Endothelial cell of umbilical vein (primary cell): ENCODE measurements around the gene RPS27. TPM values are rescaled to one million over a fixed set of nuclear protein-coding genes. Genes with fewer than 3 reads are reported as not detected.

Experiments used
- BruUV-seq: library from RNA; stranded (reverse); fragments of 400-500 nt; replicated peaks from 2 replicates; lab custom pipeline; 2021; lab: Mats Ljungman, UMichigan
- CTCF ChIA-PET: fragments of 300-600, 350-600 bp; sonication (Branson Sonifier 250); formaldehyde crosslinking; loops from one replicate; lab custom pipeline; 2021; ENCODE audit warnings: antibody characterized with exemption, inconsistent platforms; lab: Charles Lee
- POLR2A ChIA-PET: fragments of 300-600, 350-600 bp; sonication (Branson Sonifier 250); formaldehyde crosslinking; loops from one replicate; lab custom pipeline; 2021; ENCODE audit warnings: antibody characterized with exemption, inconsistent platforms; lab: Charles Lee
- DNase-seq: peaks from one replicate; pipeline ENCODE4 v3.0.0-alpha.2; 2011; ENCODE audit warnings: low read depth, low spot score
- FAIRE-seq: peaks from 2 replicates; lab custom pipeline; 2011; peaks lifted over from hg19 to GRCh38; lab: Jason Lieb, UNC
- H2AFZ ChIP-seq: 2 replicates; pipeline ENCODE4 v1.6.0; 2012; ENCODE audit warnings: low read depth, low read length, control low read depth, inconsistent platforms
- H3K27ac ChIP-seq: 2 replicates; pipeline ENCODE4 v1.5.1; 2011; ENCODE audit warnings: low read depth, mild to moderate bottlenecking, control low read depth, low read length, moderate library complexity; ENCODE audit not compliant: insufficient read depth
- H3K27me3 ChIP-seq, 2 experiments: 2 replicates each; pipeline versions ENCODE4 v1.6.0 to v1.6.1; 2011; ENCODE audit warnings: low read length in 2 of 2, mixed read lengths in 1 of 2; ENCODE audit not compliant: control insufficient read depth in 2 of 2, insufficient read depth in 2 of 2
- H3K36me3 ChIP-seq, 2 experiments: 2 replicates in 1 of 2; 3 replicates in 1 of 2; pipeline ENCODE4 v1.5.1; 2011; ENCODE audit warnings: low read length in 2 of 2, mild to moderate bottlenecking in 1 of 2, moderate library complexity in 1 of 2; ENCODE audit not compliant: control insufficient read depth in 2 of 2, insufficient read depth in 2 of 2; ENCODE audit errors: extremely low read depth in 1 of 2
- H3K4me1 ChIP-seq: 3 replicates; pipeline ENCODE4 v1.5.1; 2011; ENCODE audit warnings: mild to moderate bottlenecking, low read length; ENCODE audit not compliant: control insufficient read depth, insufficient read depth; ENCODE audit errors: extremely low read depth
- H3K4me2 ChIP-seq: 2 replicates; pipeline ENCODE4 v1.6.1; 2011; ENCODE audit warnings: low read length, control low read depth, mixed read lengths; ENCODE audit not compliant: insufficient read depth
- H3K4me3 ChIP-seq, 3 experiments: fragments of 200-600 bp in 1 of 3; sonication (generic), shearing (Covaris generic) in 1 of 3; replicated peaks in 1 of 3; 2 replicates each; pipeline ENCODE4 v1.5.1; 2011 to 2016; ENCODE audit warnings: control low read depth in 3 of 3, low read length in 3 of 3, mild to moderate bottlenecking in 2 of 3, inconsistent platforms in 1 of 3, low read depth in 1 of 3, moderate library complexity in 1 of 3; ENCODE audit not compliant: insufficient read depth in 1 of 3
- H3K79me2 ChIP-seq: 2 replicates; pipeline ENCODE4 v1.6.0; 2012; ENCODE audit warnings: low read length, inconsistent platforms; ENCODE audit not compliant: control insufficient read depth, insufficient read depth
- H3K9ac ChIP-seq: replicated peaks from 2 replicates; pipeline ENCODE3; 2011; ENCODE audit warnings: low read length, control low read depth; ENCODE audit not compliant: insufficient read depth; ENCODE audit errors: extremely low read depth
- H3K9me1 ChIP-seq: replicated peaks from 3 replicates; pipeline ENCODE4 v1.6.0; 2011; ENCODE audit warnings: mild to moderate bottlenecking, low read length; ENCODE audit not compliant: control insufficient read depth, insufficient read depth; ENCODE audit errors: extremely low read depth
- H3K9me3 ChIP-seq: replicated peaks from 2 replicates; pipeline ENCODE4 v1.5.1; 2012; ENCODE audit warnings: low read length, inconsistent platforms; ENCODE audit not compliant: control insufficient read depth, insufficient read depth
- H4K20me1 ChIP-seq: replicated peaks from 2 replicates; pipeline ENCODE3; 2011; ENCODE audit warnings: mild to moderate bottlenecking, low read length; ENCODE audit not compliant: control insufficient read depth, insufficient read depth; ENCODE audit errors: extremely low read depth
- EZH2 ChIP-seq: IDR thresholded peaks from 2 replicates; pipeline ENCODE4 v1.6.1; 2012; ENCODE audit warnings: borderline replicate concordance, low read depth, mild to moderate bottlenecking, moderate library complexity, low read length, inconsistent platforms; ENCODE audit not compliant: severe bottlenecking
- FOS ChIP-seq: IDR thresholded peaks from 2 replicates; pipeline ENCODE4 v1.6.1; 2011; ENCODE audit warnings: mild to moderate bottlenecking, low read length, moderate library complexity, borderline replicate concordance; ENCODE audit not compliant: insufficient read depth
- GATA2 ChIP-seq: IDR thresholded peaks from 2 replicates; pipeline ENCODE4 v1.7.0; 2011; ENCODE audit warnings: low read depth, mild to moderate bottlenecking, moderate library complexity, mixed read lengths, low read length; ENCODE audit not compliant: insufficient read length, insufficient read depth
- JUN ChIP-seq: IDR thresholded peaks from 2 replicates; pipeline ENCODE4 v1.6.1; 2011; ENCODE audit warnings: borderline replicate concordance, low read depth; ENCODE audit not compliant: insufficient read length, insufficient read depth
- MYC ChIP-seq: IDR thresholded peaks from one replicate; pipeline ENCODE4 v1.6.1; 2011; ENCODE audit warnings: mild to moderate bottlenecking, low read depth, low read length
- POLR2A ChIP-seq: IDR thresholded peaks from 2 replicates; pipeline ENCODE4 v1.6.1; 2012; ENCODE audit warnings: low read depth, mild to moderate bottlenecking, control low read depth, low read length
- POLR2AphosphoS5 ChIP-seq: IDR thresholded peaks from 2 replicates; pipeline ENCODE4 v1.6.1; 2012; ENCODE audit warnings: low read depth, mild to moderate bottlenecking, control low read depth, low read length, moderate library complexity; ENCODE audit not compliant: insufficient read depth
- dilution Hi-C: fragments of 300-500 bp; cut with MboI; formaldehyde crosslinking; loops from one replicate; pipeline ENCODE4 v1.15.0; 2019; ENCODE audit warnings: low sequenced_read_pairs; ENCODE audit not compliant: extremely low pct_ligation_motif_present
- intact Hi-C: fragments of 100-400 bp; cut with micrococcal nuclease; formaldehyde crosslinking; loops from one replicate; pipeline ENCODE4 v1.10.0; 2022
- polyA plus RNA-seq, 4 experiments: library from polyadenylated mRNA; depleted of rRNA in 3 of 4; stranded (reverse) in 3 of 4; unstranded in 1 of 4; fragments of >200 nt; gene quantifications; 2 replicates each; pipeline versions ENCODE4 v1.2.1 to v1.2.3, GENCODE V29; 2011 to 2012; ENCODE audit warnings: missing spikeins in 1 of 4
- total RNA-seq: library from RNA; stranded (reverse); gene quantifications from 2 replicates; pipeline ENCODE4 v1.2.3, GENCODE V29; 2021
- TF ChIP-seq, protein P1 (sequence below): IDR thresholded peaks from 2 replicates; pipeline ENCODE4 v1.6.1; 2011; ENCODE audit not compliant: insufficient read depth, insufficient read length
- TF ChIP-seq, protein P2 (sequence below), 2 donors: IDR thresholded peaks; 1 replicate in 1 of 2; 2 replicates in 1 of 2; pipeline ENCODE4 v1.5.1; 2011; ENCODE audit warnings: low read length in 2 of 2, mild to moderate bottlenecking in 2 of 2, moderate library complexity in 2 of 2, control low read depth in 1 of 2, inconsistent platforms in 1 of 2, low read depth in 1 of 2; ENCODE audit not compliant: insufficient read depth in 1 of 2; ENCODE audit errors: extremely low read depth in 1 of 2

Gene RPS27
- total and polyA plus RNA-seq, 2 donors (not counting 3 experiments of a cell fraction or from before 2014, with no cell fraction given) = 1,120 to 1,521 TPM

DNA sequence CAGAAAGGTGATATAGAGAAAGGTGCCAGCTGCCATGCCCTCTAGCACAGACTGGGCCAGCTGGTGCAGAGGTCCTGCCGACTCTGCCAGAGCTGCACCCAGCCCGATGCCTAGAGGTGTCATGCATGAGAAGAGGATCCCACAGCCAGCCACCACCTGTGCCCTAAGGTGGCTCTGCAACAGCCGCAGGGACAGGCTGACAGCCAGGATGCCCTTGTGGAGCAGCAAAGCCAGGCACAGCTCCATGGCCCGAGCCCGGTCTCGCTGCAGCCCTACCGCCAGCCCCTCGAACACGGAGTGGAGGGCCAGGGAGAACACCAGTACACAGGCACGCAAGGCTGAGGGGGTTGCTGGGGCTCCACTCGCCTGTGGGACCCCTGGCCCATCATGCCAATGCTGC is 30.4 kb upstream of the RPS27 start:
- Histone ChIP-seq H2AFZ (no peak overlapping the region), H3K9me1 (no peaks in the 10 kb centered on the region), H3K4me3 (no peak overlapping the region), H3K27ac (no peak overlapping the region), H4K20me1 (no peaks in the 10 kb centered on the region), H3K36me3 (peaks cover 0 to 8% of the 10 kb centered on the region in 2 experiments), H3K9ac (no peak overlapping the region), H3K4me1 (peaks cover 43% of the 10 kb centered on the region), H3K9me3 (no peaks in the 10 kb centered on the region), H3K4me2 (no peak overlapping the region), H3K79me2 (peaks cover 35% of the 10 kb centered on the region), H3K27me3 (no peaks in the 10 kb centered on the region)
- DNase-seq (no peak), FAIRE-seq (no peak)
- intact Hi-C loops = loop anchor here (5.0 kb wide), 1 partner anchor 78 kb away; no protein-coding TSS in a partner anchor
- ChIA-PET POLR2A (no interaction called here), CTCF (interaction anchor here (4.2 kb wide), 1 partner anchor 14 kb away, joined by 25 read pairs; the partner anchor contains the start of gene DENND4B)
- TF ChIP-seq POLR2A = no peak
- dilution Hi-C loops = no loop called here
- no TSS peak for BruUV-seq

DNA sequence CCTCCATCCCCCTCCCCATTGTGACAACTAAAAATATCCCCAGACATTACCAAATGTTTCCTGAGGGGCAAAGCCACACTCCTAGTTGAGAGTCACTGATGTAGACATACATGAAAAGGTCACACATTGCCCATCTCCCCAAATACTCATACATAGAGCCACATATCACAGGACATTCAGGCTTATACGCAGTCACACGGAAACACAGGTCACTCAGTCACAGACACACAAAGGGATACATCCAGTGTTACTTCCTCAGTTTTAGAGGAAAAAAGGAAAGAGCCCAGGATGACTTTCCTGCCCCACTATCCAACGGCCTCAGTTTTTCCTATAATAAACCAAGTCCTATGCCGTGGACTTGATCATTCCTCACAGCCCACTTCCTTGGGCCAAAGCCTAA is 29.1 kb upstream of the RPS27 start:
- peak overlapping the region; percentile 72 for H3K4me2 ChIP-seq
- H2AFZ ChIP-seq = no peak overlapping the region
- H3K9ac ChIP-seq = peak overlapping the region; percentile 25
- no peaks in the 10 kb centered on the region for H4K20me1 ChIP-seq
- no peak for TF ChIP-seq POLR2A
- TF ChIP-seq, protein P1, sequence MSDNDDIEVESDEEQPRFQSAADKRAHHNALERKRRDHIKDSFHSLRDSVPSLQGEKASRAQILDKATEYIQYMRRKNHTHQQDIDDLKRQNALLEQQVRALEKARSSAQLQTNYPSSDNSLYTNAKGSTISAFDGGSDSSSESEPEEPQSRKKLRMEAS = no peak
- no peak for TF ChIP-seq POLR2AphosphoS5
- no peak for TF ChIP-seq MYC
- no peak for TF ChIP-seq EZH2
- TF ChIP-seq GATA2 = no peak
- TF ChIP-seq, protein P2, sequence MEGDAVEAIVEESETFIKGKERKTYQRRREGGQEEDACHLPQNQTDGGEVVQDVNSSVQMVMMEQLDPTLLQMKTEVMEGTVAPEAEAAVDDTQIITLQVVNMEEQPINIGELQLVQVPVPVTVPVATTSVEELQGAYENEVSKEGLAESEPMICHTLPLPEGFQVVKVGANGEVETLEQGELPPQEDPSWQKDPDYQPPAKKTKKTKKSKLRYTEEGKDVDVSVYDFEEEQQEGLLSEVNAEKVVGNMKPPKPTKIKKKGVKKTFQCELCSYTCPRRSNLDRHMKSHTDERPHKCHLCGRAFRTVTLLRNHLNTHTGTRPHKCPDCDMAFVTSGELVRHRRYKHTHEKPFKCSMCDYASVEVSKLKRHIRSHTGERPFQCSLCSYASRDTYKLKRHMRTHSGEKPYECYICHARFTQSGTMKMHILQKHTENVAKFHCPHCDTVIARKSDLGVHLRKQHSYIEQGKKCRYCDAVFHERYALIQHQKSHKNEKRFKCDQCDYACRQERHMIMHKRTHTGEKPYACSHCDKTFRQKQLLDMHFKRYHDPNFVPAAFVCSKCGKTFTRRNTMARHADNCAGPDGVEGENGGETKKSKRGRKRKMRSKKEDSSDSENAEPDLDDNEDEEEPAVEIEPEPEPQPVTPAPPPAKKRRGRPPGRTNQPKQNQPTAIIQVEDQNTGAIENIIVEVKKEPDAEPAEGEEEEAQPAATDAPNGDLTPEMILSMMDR (IDR thresholded peaks at IDR 0.05; ENCODE audit: extremely low read depth in 1 of 2, insufficient read depth in 1 of 2, low read depth in 1 of 2, low read length in 2 of 2) = no peak
- TF ChIP-seq FOS = no peak
- no peak for TF ChIP-seq JUN
- peaks cover 47% of the 10 kb centered on the region for H3K4me1 ChIP-seq
- intact Hi-C loops (loop anchor here (5.0 kb wide), 1 partner anchor 79 kb away; no protein-coding TSS in a partner anchor), dilution Hi-C loops (no loop called here)
- CTCF ChIA-PET = interaction anchor here (2.6 kb wide), 1 partner anchor 16 kb away, joined by 21 read pairs; the partner anchor contains the start of gene JTB
- DNase-seq = no peak
- POLR2A ChIA-PET = no interaction called here
- H3K79me2 ChIP-seq = peaks cover 26% of the 10 kb centered on the region
- H3K9me1 ChIP-seq = no peaks in the 10 kb centered on the region
- no peaks in the 10 kb centered on the region for H3K27me3 ChIP-seq
- H3K9me3 ChIP-seq = no peaks in the 10 kb centered on the region
- H3K36me3 ChIP-seq = peaks cover 0 to 8% of the 10 kb centered on the region in 2 experiments
- H3K27ac ChIP-seq = no peak overlapping the region
- no TSS peak for BruUV-seq
- H3K4me3 ChIP-seq = peak overlapping the region in 1 of 3 experiments; percentile 4
- FAIRE-seq = no peak
